ENCODE results near the gene MSH4.
"Not testable (repeated sequence)": the region's sequence is repeated elsewhere in the genome, so short reads cannot be mapped to it uniquely, and the experiment has no call there.

MSH4 gene

DNA sequence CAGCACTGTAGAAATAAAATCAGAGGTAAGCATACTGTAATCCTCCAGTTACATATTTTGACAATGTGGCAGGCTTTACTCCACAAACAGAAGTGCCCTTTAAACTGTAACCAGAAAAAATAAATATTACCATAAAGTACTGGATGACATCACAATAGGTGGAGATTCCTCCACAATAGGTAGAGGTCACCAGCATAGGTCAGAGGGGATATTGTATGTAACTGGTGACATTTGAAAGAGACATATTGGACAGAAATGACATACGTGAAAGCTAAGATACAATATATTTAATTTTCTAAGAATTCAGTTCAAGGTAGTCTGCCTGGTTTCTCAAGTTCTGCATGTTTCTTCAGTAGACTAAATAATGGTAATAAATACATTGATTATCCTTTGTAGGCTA, 135.6 kb downstream of the MSH4 start, which contains the start of gene ASB17:
ASB17 (minus strand) TSS at position 101 of the 400 bp plus-strand sequence. CDS start 113 bp downstream, outside the sequence.
- no peak for DNase-seq (ENCODE audit: low read depth in 2 of 2)

DNA sequence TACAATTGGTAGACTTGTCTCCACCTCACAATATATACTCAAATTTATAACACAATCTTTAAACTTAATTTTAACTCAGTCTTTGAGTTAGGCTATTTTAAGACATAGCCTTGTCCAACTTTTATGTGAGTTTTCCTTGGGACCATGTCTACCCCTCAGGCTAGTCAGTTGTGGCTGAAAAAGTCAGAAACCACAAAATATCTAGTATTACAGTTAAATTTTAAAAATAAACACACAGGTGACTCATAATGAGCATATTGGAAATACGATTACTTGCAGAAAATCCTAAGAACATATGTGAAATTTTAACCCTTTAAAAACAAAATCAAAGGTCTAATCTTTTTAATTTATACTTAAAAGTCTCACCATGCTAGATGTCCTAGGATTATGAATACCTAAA, 140.4 kb downstream of the MSH4 start:
- DNase-seq (ENCODE audit: low read depth in 2 of 2), result no peak

DNA sequence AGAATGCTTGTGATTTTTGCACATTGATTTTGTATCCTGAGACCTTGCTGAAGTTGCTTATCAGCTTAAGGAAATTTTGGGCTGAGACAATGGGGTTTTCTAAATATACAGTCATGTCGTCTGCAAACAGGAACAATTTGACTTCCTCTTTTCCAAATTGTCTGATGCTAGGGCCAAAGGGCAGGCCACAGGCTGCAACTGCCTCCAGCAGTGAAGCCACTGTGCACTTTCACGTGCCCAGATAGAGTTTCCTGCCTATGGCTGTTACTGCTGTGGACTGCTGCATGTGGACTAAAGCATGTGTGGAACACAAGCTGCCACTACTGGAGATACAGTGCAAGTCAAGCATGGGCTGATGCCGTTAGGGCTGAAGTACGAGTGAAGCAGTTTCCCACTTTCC, 146.4 kb downstream of the MSH4 start:
- not testable (repeated sequence) for DNase-seq (ENCODE audit: low read depth in 2 of 2)

DNA sequence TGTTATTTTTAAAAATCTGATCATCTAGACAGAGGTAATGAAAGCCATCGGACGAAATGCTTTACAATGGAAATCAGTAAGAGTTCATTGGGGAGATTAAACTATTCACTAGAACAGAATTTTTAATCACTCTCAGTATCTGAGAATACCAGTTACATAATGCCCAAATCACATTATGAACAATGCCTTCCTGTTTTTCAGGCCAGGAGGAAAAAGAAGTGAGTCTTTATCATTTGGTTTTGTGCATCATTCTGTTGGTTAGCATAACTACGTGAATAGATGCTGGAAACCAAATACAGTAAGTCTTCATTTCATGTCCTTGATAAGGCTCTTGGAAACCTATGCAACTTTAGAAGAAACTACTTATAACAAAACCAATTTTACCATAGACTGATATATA, 153.5 kb downstream of the MSH4 start:
- no peak for DNase-seq (ENCODE audit: low read depth in 2 of 2)

DNA sequence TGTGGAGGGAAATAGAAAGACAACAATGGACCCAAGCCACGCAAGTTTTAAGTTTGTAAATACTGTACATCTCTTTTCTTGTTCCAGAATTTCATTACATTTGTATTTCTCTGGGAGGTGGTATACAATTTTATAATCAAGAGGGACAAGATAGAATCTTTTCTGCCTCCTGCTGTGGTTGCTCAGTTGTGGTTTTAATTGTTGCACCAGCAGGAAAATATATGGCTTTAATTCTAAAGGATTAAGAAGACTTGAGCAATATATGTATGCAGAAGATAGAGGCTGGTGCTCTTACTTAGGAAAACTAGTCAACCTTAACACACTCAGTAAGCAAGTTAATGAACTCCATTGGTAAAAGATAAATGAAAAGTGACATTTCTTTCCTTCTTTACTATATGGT, 155.3 kb downstream of the MSH4 start:
- DNase-seq (ENCODE audit: low read depth in 2 of 2), result no peak

DNA sequence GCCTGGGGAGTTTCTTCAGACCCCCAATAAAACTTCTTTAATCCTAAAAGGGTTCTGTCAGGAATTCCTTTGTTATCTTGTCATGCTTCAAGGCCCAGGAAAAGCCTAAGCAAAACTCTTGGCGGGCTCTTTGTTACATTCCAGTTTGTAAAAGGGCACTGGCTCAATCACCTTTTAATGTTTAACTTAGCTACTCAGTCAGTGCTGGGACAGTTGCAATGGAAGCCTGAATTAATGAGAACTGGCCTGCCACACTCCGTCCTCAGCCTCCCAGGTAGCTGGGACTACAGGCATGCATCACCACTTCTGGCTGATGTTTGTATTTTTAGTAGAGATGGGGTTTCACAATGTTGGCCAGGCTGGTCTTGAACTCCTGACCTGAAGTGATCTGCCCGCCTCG, 156.8 kb downstream of the MSH4 start:
- DNase-seq (ENCODE audit: low read depth in 2 of 2), result no peak

DNA sequence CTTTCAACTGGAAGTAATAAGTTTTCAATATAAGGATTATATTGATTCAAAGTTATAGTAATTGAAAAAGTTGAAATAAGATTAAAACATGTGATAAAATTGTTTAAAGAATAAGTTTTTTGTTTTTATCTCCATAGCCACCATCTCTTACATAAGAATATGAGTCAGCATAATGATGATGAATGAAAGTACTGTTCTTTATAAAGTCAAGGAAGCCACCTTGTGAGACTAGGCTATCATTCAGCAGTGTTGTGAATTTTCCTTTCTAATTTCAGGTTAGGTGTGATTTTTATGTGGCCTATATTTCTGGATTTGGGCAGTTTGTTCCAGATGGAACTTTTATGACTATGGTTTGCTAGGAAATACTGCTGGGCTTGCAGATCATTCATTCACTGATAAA, 157.9 kb downstream of the MSH4 start:
- DNase-seq (ENCODE audit: low read depth in 2 of 2), result no peak
